HepG2 (cell line): ENCODE data around the gene CLIC1. TPM values are rescaled to one million over a fixed set of nuclear protein-coding genes. Genes with fewer than 3 reads are reported as not detected.

Experiments used
- ATM ChIP-seq: fragments of 450-650 bp; IDR thresholded peaks from 2 replicates; pipeline ENCODE4 v1.7.1; 2017; ENCODE audit warnings: mild to moderate bottlenecking, borderline replicate concordance
- ELF3 ChIP-seq: IDR thresholded peaks from 2 replicates; pipeline ENCODE4 v1.6.1; 2016; ENCODE audit warnings: missing genetic modification reagents, missing compliant biosample characterization
- HHEX ChIP-seq: IDR thresholded peaks from 2 replicates; pipeline ENCODE4 v1.6.1; 2016; ENCODE audit warnings: control low read depth
- MAF1 ChIP-seq: sonication (generic); formaldehyde crosslinking; IDR thresholded peaks from 2 replicates; pipeline ENCODE4 v1.5.0; 2020; ENCODE audit warnings: missing genetic modification reagents, borderline replicate concordance
- MLLT10 ChIP-seq: sonication (generic); formaldehyde crosslinking; IDR thresholded peaks from 2 replicates; pipeline ENCODE4 v1.4.0; 2020; ENCODE audit warnings: missing genetic modification reagents
- PITX1 ChIP-seq: sonication (generic); formaldehyde crosslinking; IDR thresholded peaks from 2 replicates; pipeline ENCODE4 v1.5.1; 2020; ENCODE audit warnings: mild to moderate bottlenecking, missing genetic modification reagents
- PLRG1 ChIP-seq: fragments of 450-650 bp; conservative IDR thresholded peaks from 2 replicates; pipeline ENCODE4 v1.6.1; 2016
- SIX1 ChIP-seq: sonication (generic); formaldehyde crosslinking; IDR thresholded peaks from 2 replicates; pipeline ENCODE4 v1.4.0; 2020; ENCODE audit warnings: missing genetic modification reagents, borderline replicate concordance
- STAT5B ChIP-seq: sonication (generic); formaldehyde crosslinking; IDR thresholded peaks from 2 replicates; pipeline ENCODE4 v1.4.0; 2020; ENCODE audit warnings: missing genetic modification reagents
- TCF12 ChIP-seq, 2 experiments: fragments of 450-650 bp in 1 of 2; sonication (generic) in 1 of 2; formaldehyde crosslinking in 1 of 2; IDR thresholded peaks; 2 replicates each; pipeline versions ENCODE4 v1.6.1 to v1.8.0; 2017 to 2022; ENCODE audit warnings: antibody characterized with exemption in 1 of 2, mild to moderate bottlenecking in 1 of 2, missing genetic modification reagents in 1 of 2, moderate library complexity in 1 of 2
- WIZ ChIP-seq: sonication (generic); formaldehyde crosslinking; IDR thresholded peaks from 2 replicates; pipeline ENCODE4 v1.5.1; 2020; ENCODE audit warnings: mild to moderate bottlenecking, missing genetic modification reagents
- ZNF451 ChIP-seq: sonication (generic); formaldehyde crosslinking; IDR thresholded peaks from 2 replicates; pipeline ENCODE4 v1.5.0; 2020; ENCODE audit warnings: mild to moderate bottlenecking, missing genetic modification reagents
- ZNF468 ChIP-seq: sonication (generic); formaldehyde crosslinking; IDR thresholded peaks from 2 replicates; pipeline ENCODE4 v1.8.0; 2022; ENCODE audit warnings: mild to moderate bottlenecking, moderate library complexity, missing genetic modification reagents
- ZNF616 ChIP-seq: sonication (generic); formaldehyde crosslinking; IDR thresholded peaks from 2 replicates; pipeline ENCODE4 v1.5.0; 2020; ENCODE audit warnings: low read depth, mild to moderate bottlenecking, missing genetic modification reagents
- polyA plus RNA-seq, 8 experiments: library from polyadenylated mRNA; depleted of rRNA in 3 of 8; stranded (reverse) in 7 of 8; unstranded in 1 of 8; fragments of >200 nt; fragmentation: Illumina TruSeq in 4 of 8; extraction: Trizol in 4 of 8; gene quantifications; 2 replicates each; pipeline versions ENCODE4 v1.2.1 to v1.2.3, GENCODE V29; 2011 to 2016; ENCODE audit warnings: low read depth in 4 of 8, missing spikeins in 1 of 8, mixed read lengths in 1 of 8; ENCODE audit not compliant: insufficient read depth in 1 of 8
- total RNA-seq, 5 experiments: library from RNA; depleted of rRNA; stranded (reverse); fragments of >200 nt; fragmentation: Illumina TruSeq; extraction: Trizol; gene quantifications; 2 replicates each; pipeline ENCODE4 v1.2.3, GENCODE V29; 2016; ENCODE audit warnings: low read depth in 1 of 5
- TF ChIP-seq, protein P1 (sequence below): sonication (generic); formaldehyde crosslinking; IDR thresholded peaks from 2 replicates; pipeline ENCODE4 v1.5.0; 2020; ENCODE audit warnings: mild to moderate bottlenecking, missing genetic modification reagents
- TF ChIP-seq, protein P2 (sequence below): sonication (generic); formaldehyde crosslinking; IDR thresholded peaks from 2 replicates; pipeline ENCODE4 v1.4.0; 2020; ENCODE audit warnings: mild to moderate bottlenecking, missing genetic modification reagents
- TF ChIP-seq, protein P3 (sequence below): sonication (generic); formaldehyde crosslinking; conservative IDR thresholded peaks from 2 replicates; pipeline ENCODE4 v1.4.0; 2020; ENCODE audit warnings: missing genetic modification reagents
- TF ChIP-seq, protein P4 (sequence below): fragments of 450-650 bp; IDR thresholded peaks from 2 replicates; pipeline ENCODE4 v1.6.1; 2017; ENCODE audit warnings: mild to moderate bottlenecking
- TF ChIP-seq, protein P5 (sequence below): sonication (generic); formaldehyde crosslinking; IDR thresholded peaks from 2 replicates; pipeline ENCODE4 v1.9.0; 2022; ENCODE audit warnings: missing genetic modification reagents, mild to moderate bottlenecking, borderline replicate concordance

CLIC1 gene
- total and polyA plus RNA-seq, 2 of the 13 experiments (the other 11 are each of a cell fraction or from before 2014, with no cell fraction given), result 602 to 891 TPM

DNA sequence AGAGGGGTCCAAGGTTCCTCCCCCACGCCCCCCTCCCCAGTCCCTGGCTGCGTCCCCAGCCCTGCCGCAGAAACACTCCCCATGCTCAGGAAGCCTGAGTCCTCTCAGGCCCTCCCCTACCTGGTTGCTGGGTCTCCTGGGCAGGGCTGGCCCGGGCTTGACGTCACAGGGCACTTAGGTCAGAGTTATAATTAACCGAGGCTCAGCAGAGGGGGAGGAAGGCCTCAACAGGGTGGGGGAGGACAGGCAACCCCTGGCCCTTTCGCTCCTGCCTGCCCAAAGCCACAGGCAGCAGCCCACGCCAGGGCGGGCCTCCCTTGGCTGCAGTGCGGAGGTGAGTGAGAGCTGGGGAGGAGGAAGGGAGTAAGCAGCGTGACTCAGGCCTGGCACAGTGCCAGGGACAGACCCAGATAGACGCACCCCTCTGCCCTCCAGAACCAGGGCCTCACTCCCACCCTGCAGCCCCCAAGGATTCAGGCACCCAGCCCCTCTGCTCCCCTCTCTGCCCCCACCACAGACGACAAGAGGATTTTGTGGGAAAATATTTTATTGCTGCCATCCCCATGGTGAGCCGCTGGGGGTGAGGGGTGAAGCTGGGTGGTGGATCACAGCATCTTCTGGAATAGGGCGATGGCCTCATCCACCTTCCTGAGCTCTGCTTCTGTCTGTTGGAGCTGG is 40.8 kb upstream of the CLIC1 start, which contains the start of gene VWA7 (continued):
- TF ChIP-seq PLRG1 (no peak), PITX1 (CRISPR knock-in tag) (0 out of 2 replicates have a peak, but pooled peaks have one; percentile 36), ZNF616 (CRISPR knock-in tag) (no peak), ZNF468 (CRISPR knock-in tag) (no peak), WIZ (CRISPR knock-in tag) (no peak), ATM (no peak), MLLT10 (CRISPR knock-in tag) (no peak), HHEX (no peak), MAF1 (no peak), TCF12 (IDR thresholded peaks at IDR 0.05) (no peak), TCF12 (CRISPR knock-in tag; IDR thresholded peaks at IDR 0.05) (0 out of 2 replicates have a peak, but pooled peaks have one; percentile 64), ELF3 (CRISPR knock-in tag) (no peak; the same call in 1 of the 2 replicates), ZNF451 (CRISPR knock-in tag) (peak; percentile 64; the same call in 1 of the 2 replicates), SIX1 (no peak), STAT5B (no peak)
- TF ChIP-seq, protein P1, sequence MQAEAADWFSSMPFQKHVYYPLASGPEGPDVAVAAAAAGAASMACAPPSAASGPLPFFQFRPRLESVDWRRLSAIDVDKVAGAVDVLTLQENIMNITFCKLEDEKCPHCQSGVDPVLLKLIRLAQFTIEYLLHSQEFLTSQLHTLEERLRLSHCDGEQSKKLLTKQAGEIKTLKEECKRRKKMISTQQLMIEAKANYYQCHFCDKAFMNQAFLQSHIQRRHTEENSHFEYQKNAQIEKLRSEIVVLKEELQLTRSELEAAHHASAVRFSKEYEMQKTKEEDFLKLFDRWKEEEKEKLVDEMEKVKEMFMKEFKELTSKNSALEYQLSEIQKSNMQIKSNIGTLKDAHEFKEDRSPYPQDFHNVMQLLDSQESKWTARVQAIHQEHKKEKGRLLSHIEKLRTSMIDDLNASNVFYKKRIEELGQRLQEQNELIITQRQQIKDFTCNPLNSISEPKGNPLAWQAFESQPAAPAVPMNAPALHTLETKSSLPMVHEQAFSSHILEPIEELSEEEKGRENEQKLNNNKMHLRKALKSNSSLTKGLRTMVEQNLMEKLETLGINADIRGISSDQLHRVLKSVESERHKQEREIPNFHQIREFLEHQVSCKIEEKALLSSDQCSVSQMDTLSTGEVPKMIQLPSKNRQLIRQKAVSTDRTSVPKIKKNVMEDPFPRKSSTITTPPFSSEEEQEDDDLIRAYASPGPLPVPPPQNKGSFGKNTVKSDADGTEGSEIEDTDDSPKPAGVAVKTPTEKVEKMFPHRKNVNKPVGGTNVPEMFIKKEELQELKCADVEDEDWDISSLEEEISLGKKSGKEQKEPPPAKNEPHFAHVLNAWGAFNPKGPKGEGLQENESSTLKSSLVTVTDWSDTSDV (CRISPR knock-in tag), result no peak
- TF ChIP-seq, protein P2, sequence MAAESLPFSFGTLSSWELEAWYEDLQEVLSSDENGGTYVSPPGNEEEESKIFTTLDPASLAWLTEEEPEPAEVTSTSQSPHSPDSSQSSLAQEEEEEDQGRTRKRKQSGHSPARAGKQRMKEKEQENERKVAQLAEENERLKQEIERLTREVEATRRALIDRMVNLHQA (CRISPR knock-in tag), result peak; percentile 70; the same call in 1 of the 2 replicates
- TF ChIP-seq, protein P3, sequence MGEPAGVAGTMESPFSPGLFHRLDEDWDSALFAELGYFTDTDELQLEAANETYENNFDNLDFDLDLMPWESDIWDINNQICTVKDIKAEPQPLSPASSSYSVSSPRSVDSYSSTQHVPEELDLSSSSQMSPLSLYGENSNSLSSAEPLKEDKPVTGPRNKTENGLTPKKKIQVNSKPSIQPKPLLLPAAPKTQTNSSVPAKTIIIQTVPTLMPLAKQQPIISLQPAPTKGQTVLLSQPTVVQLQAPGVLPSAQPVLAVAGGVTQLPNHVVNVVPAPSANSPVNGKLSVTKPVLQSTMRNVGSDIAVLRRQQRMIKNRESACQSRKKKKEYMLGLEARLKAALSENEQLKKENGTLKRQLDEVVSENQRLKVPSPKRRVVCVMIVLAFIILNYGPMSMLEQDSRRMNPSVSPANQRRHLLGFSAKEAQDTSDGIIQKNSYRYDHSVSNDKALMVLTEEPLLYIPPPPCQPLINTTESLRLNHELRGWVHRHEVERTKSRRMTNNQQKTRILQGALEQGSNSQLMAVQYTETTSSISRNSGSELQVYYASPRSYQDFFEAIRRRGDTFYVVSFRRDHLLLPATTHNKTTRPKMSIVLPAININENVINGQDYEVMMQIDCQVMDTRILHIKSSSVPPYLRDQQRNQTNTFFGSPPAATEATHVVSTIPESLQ (CRISPR knock-in tag), result no peak
- TF ChIP-seq, protein P4, sequence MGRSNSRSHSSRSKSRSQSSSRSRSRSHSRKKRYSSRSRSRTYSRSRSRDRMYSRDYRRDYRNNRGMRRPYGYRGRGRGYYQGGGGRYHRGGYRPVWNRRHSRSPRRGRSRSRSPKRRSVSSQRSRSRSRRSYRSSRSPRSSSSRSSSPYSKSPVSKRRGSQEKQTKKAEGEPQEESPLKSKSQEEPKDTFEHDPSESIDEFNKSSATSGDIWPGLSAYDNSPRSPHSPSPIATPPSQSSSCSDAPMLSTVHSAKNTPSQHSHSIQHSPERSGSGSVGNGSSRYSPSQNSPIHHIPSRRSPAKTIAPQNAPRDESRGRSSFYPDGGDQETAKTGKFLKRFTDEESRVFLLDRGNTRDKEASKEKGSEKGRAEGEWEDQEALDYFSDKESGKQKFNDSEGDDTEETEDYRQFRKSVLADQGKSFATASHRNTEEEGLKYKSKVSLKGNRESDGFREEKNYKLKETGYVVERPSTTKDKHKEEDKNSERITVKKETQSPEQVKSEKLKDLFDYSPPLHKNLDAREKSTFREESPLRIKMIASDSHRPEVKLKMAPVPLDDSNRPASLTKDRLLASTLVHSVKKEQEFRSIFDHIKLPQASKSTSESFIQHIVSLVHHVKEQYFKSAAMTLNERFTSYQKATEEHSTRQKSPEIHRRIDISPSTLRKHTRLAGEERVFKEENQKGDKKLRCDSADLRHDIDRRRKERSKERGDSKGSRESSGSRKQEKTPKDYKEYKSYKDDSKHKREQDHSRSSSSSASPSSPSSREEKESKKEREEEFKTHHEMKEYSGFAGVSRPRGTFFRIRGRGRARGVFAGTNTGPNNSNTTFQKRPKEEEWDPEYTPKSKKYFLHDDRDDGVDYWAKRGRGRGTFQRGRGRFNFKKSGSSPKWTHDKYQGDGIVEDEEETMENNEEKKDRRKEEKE, result no peak
- TF ChIP-seq, protein P5, sequence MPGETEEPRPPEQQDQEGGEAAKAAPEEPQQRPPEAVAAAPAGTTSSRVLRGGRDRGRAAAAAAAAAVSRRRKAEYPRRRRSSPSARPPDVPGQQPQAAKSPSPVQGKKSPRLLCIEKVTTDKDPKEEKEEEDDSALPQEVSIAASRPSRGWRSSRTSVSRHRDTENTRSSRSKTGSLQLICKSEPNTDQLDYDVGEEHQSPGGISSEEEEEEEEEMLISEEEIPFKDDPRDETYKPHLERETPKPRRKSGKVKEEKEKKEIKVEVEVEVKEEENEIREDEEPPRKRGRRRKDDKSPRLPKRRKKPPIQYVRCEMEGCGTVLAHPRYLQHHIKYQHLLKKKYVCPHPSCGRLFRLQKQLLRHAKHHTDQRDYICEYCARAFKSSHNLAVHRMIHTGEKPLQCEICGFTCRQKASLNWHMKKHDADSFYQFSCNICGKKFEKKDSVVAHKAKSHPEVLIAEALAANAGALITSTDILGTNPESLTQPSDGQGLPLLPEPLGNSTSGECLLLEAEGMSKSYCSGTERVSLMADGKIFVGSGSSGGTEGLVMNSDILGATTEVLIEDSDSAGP (CRISPR knock-in tag), result peak; percentile 84
